Hair follicular keratinocyte (primary cell): ENCODE data around the gene OR4K17. TPM values are rescaled to one million over a fixed set of nuclear protein-coding genes. Genes with fewer than 3 reads are reported as not detected.

Source experiments
- total RNA-seq: library from RNA; depleted of rRNA; stranded (reverse); fragments of >200 nt; gene quantifications from 2 replicates; pipeline ENCODE4 v1.2.3, GENCODE V29; 2015

Gene OR4K17, protein sequence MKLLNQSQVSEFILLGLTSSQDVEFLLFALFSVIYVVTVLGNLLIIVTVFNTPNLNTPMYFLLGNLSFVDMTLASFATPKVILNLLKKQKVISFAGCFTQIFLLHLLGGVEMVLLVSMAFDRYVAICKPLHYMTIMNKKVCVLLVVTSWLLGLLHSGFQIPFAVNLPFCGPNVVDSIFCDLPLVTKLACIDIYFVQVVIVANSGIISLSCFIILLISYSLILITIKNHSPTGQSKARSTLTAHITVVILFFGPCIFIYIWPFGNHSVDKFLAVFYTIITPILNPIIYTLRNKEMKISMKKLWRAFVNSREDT
- not detected in 2 replicates for total RNA-seq

DNA sequence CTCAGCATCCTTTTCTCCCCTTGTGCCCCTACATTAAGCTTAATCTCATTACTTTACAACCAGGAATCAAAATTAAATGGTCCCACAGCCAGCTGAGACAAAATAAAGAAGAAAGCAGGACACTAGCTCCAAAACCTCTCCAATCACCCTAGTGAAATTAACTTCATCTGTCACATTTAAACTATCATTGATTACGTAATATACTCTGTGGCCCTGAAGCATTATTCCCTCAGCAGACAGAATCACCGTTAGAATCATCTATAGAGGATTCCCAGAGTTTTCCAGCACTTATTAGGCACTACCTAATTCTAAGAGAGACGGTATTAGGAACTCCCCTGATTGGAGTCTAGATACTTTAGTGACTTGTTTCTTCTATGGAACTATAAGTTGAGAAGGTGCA lies at the start of gene OR4K17:
Gene OR4K17 (plus strand): TSS at position 302 of the 400 bp plus-strand sequence. CDS start 6,761 bp downstream, outside the sequence.

DNA sequence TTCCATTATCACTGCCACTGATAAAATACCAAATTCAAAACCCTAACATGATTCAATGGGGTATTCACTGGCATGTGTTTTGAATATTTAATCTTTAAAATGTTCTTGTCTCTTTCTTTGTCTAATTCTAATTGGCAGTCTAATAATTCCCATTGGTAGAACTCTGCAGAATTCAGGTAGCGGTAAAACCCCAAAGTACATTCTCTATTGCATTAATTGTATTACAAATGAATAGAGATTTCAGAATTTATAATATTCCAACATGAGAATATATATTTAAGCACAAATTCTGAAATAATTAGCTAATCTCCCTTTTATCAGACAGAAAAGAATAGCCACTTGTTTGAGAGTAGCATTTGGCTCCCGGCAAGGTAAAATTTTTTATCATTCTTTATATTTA lies 28.0 kb downstream of the OR4K17 start, which contains the start of gene OR4N5:
Gene OR4N5 (plus strand): TSS at position 301 of the 400 bp plus-strand sequence. CDS start 4,916 bp downstream, outside the sequence.

Other genes starting within 250 kb of the OR4K17 start
- not detected in 2 replicates for gene OR4K2, start 235.6 kb upstream of the OR4K17 start, total RNA-seq
- gene OR4K5, start 190.1 kb upstream of the OR4K17 start, total RNA-seq = not detected in 2 replicates
- gene OR4K1, start 179.8 kb upstream of the OR4K17 start, total RNA-seq = not detected in 2 replicates
- not detected in 2 replicates for gene OR4K15, start 135.1 kb upstream of the OR4K17 start, total RNA-seq
- gene OR4Q2, start 108.6 kb upstream of the OR4K17 start, total RNA-seq = not detected in 2 replicates
- gene OR4K14, start 91.4 kb upstream of the OR4K17 start, total RNA-seq = not detected in 2 replicates
- not detected in 2 replicates for gene OR4K13, start 74.7 kb upstream of the OR4K17 start, total RNA-seq
- gene OR4L1, start 50.7 kb upstream of the OR4K17 start, total RNA-seq = not detected in 2 replicates
- gene OR4N5, start 28.1 kb downstream of the OR4K17 start, total RNA-seq = not detected in 2 replicates
- not detected in 2 replicates for gene OR11G2, start 80.2 kb downstream of the OR4K17 start, total RNA-seq
- gene OR11H6, start 113.0 kb downstream of the OR4K17 start, total RNA-seq = not detected in 2 replicates
- not detected in 2 replicates for gene OR11H7, start 118.2 kb downstream of the OR4K17 start, total RNA-seq
- gene OR11H4, start 128.5 kb downstream of the OR4K17 start, total RNA-seq = not detected in 2 replicates
- gene TTC5, start 195.2 kb downstream of the OR4K17 start, total RNA-seq = 8.6 and 11.2 TPM in 2 replicates
- 63.8 and 83.6 TPM in 2 replicates for gene CCNB1IP1, start 222.5 kb downstream of the OR4K17 start, total RNA-seq
- gene PARP2, start 232.9 kb downstream of the OR4K17 start, total RNA-seq = 11.9 and 13.7 TPM in 2 replicates